ENCODE measurements around the gene ANKS3. TPM values are rescaled to one million over a fixed set of nuclear protein-coding genes. Genes with fewer than 3 reads are reported as not detected.

The ANKS3 gene
- total RNA-seq, 1 experiment from 2014 or later, result 32.8 TPM

GRCh38 chr16:4748682-4749411 lies 14.8 kb upstream of the ANKS3 start:
- H3F3A ChIP-seq (ENCODE audit: insufficient read depth, low read depth), result peaks cover 3% of the 10 kb centered on the region; the same call in 1 of the 2 replicates
- DNase-seq, result no peak
- POLR2A ChIA-PET (ENCODE audit: unreplicated experiment), result no interaction called here
- H3K9me2 ChIP-seq (ENCODE audit: insufficient read depth), result no peaks in the 10 kb centered on the region
- no peak overlapping the region for H3K27ac ChIP-seq
- no peaks in the 10 kb centered on the region for H3K79me2 ChIP-seq (ENCODE audit: low read depth)
- H3K4me3 ChIP-seq, result no peak overlapping the region
- intact Hi-C loops (cut with micrococcal nuclease; ENCODE audit: unreplicated experiment), result no loop called here
- H3K36me3 ChIP-seq (ENCODE audit: low read depth), result no peaks in the 10 kb centered on the region
- no peak overlapping the region for H2AFZ ChIP-seq
- CTCF ChIA-PET, result no interaction called here
- no peaks in the 10 kb centered on the region for H4K20me1 ChIP-seq (ENCODE audit: insufficient read depth)
- TF ChIP-seq EZH2 (IDR thresholded peaks at IDR 0.05; ENCODE audit: low read depth) (no peak), CTCF (conservative IDR thresholded peaks at IDR 0.05) (no peak)
- BruUV-seq (replicated peaks), result no TSS peak
- H3K9me3 ChIP-seq (ENCODE audit: insufficient read depth, low read depth), result no peaks in the 10 kb centered on the region
- no peaks in the 10 kb centered on the region for H3K4me1 ChIP-seq (replicated peaks; ENCODE audit: insufficient read depth)
- no peaks in the 10 kb centered on the region for H3K27me3 ChIP-seq (ENCODE audit: insufficient read depth, low read depth)
- no peak overlapping the region for H3K4me2 ChIP-seq

- no peak overlapping the region for H3K27ac ChIP-seq
- H3K27me3 ChIP-seq (ENCODE audit: insufficient read depth, low read depth), result no peaks in the 10 kb centered on the region
- intact Hi-C loops (cut with micrococcal nuclease; ENCODE audit: unreplicated experiment), result no loop called here
- no peak overlapping the region for H3K4me3 ChIP-seq
- no TSS peak for BruUV-seq (replicated peaks)
- CTCF ChIA-PET, result interaction anchor here (0.6 kb wide), 1 partner anchor 157 kb away, joined by 12 read pairs; no protein-coding TSS in a partner anchor
- H3K4me1 ChIP-seq (replicated peaks; ENCODE audit: insufficient read depth), result no peaks in the 10 kb centered on the region
- TF ChIP-seq CTCF (conservative IDR thresholded peaks at IDR 0.05) (no peak), EZH2 (IDR thresholded peaks at IDR 0.05; ENCODE audit: low read depth) (no peak)
- no peaks in the 10 kb centered on the region for H3K9me2 ChIP-seq (ENCODE audit: insufficient read depth)
- no peak overlapping the region for H2AFZ ChIP-seq
- no peak for DNase-seq
- H4K20me1 ChIP-seq (ENCODE audit: insufficient read depth), result no peaks in the 10 kb centered on the region
- H3K4me2 ChIP-seq, result no peak overlapping the region
- no peaks in the 10 kb centered on the region for H3K9me3 ChIP-seq (ENCODE audit: insufficient read depth, low read depth)
- no peaks in the 10 kb centered on the region for H3K36me3 ChIP-seq (ENCODE audit: low read depth)
- POLR2A ChIA-PET (ENCODE audit: unreplicated experiment), result no interaction called here
- H3K79me2 ChIP-seq (ENCODE audit: low read depth), result no peaks in the 10 kb centered on the region
- peaks cover 3% of the 10 kb centered on the region; the same call in 1 of the 2 replicates for H3F3A ChIP-seq (ENCODE audit: insufficient read depth, low read depth)
Observed at GRCh38 chr16:4747906-4748681, 14.0 kb upstream of the ANKS3 start.

GRCh38 chr16:4746991-4747574 lies 13.0 kb upstream of the ANKS3 start:
- no peaks in the 10 kb centered on the region for H3K9me3 ChIP-seq (ENCODE audit: insufficient read depth, low read depth)
- no peak overlapping the region for H3K27ac ChIP-seq
- no peaks in the 10 kb centered on the region for H3K4me1 ChIP-seq (replicated peaks; ENCODE audit: insufficient read depth)
- DNase-seq, result no peak
- H3K36me3 ChIP-seq (ENCODE audit: low read depth), result no peaks in the 10 kb centered on the region
- POLR2A ChIA-PET (ENCODE audit: unreplicated experiment), result no interaction called here
- peaks cover 3% of the 10 kb centered on the region; the same call in 1 of the 2 replicates for H3F3A ChIP-seq (ENCODE audit: insufficient read depth, low read depth)
- H4K20me1 ChIP-seq (ENCODE audit: insufficient read depth), result no peaks in the 10 kb centered on the region
- H3K79me2 ChIP-seq (ENCODE audit: low read depth), result no peaks in the 10 kb centered on the region
- intact Hi-C loops (cut with micrococcal nuclease; ENCODE audit: unreplicated experiment), result no loop called here
- no peak overlapping the region for H3K4me3 ChIP-seq
- no TSS peak for BruUV-seq (replicated peaks)
- CTCF ChIA-PET, result no interaction called here
- no peaks in the 10 kb centered on the region for H3K27me3 ChIP-seq (ENCODE audit: insufficient read depth, low read depth)
- TF ChIP-seq CTCF (conservative IDR thresholded peaks at IDR 0.05) (no peak), EZH2 (IDR thresholded peaks at IDR 0.05; ENCODE audit: low read depth) (no peak)
- no peaks in the 10 kb centered on the region for H3K9me2 ChIP-seq (ENCODE audit: insufficient read depth)
- H3K4me2 ChIP-seq, result no peak overlapping the region
- H2AFZ ChIP-seq, result no peak overlapping the region
